Measurements from ENCODE around the gene TANK. TPM values are rescaled to one million over a fixed set of nuclear protein-coding genes. Genes with fewer than 3 reads are reported as not detected.

Gene TANK
- total RNA-seq, 2 donors from 2014 or later: 28.5 to 40.2 TPM

DNA sequence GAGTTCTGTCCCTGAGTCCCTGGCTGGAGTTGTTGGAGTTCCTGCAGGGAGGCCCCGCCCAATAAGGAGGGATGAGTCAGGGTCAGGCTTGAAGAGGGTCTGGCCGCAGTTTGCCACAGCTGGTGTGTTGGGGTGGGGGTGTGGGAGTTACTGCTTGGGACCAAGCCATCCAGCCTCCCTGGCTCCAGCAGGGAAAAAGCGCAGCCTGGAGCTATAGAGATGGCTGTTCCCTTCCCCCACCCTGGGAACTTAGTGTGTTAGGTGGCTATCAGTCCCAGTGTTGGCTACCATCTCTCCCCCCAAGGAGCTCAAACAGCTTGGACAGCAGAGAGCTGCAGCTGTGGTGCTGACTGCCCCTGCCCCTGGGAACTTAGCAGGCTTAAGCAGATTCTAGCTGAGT lies 13.2 kb upstream of the TANK start:
- no peak for TF ChIP-seq POLR2A (IDR thresholded peaks at IDR 0.05)
- TF ChIP-seq, protein P1, sequence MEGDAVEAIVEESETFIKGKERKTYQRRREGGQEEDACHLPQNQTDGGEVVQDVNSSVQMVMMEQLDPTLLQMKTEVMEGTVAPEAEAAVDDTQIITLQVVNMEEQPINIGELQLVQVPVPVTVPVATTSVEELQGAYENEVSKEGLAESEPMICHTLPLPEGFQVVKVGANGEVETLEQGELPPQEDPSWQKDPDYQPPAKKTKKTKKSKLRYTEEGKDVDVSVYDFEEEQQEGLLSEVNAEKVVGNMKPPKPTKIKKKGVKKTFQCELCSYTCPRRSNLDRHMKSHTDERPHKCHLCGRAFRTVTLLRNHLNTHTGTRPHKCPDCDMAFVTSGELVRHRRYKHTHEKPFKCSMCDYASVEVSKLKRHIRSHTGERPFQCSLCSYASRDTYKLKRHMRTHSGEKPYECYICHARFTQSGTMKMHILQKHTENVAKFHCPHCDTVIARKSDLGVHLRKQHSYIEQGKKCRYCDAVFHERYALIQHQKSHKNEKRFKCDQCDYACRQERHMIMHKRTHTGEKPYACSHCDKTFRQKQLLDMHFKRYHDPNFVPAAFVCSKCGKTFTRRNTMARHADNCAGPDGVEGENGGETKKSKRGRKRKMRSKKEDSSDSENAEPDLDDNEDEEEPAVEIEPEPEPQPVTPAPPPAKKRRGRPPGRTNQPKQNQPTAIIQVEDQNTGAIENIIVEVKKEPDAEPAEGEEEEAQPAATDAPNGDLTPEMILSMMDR (IDR thresholded peaks at IDR 0.05): no peak
- H3K4me1 ChIP-seq: no peaks in the 10 kb centered on the region
- intact Hi-C loops (cut with DNase I): no loop called here
- no peak overlapping the region for H3K4me3 ChIP-seq
- no peaks in the 10 kb centered on the region for H3K36me3 ChIP-seq (replicated peaks in 1 of 2; ENCODE audit: insufficient read depth in 1 of 2, low read depth in 2 of 2)
- H3K27me3 ChIP-seq: no peaks in the 10 kb centered on the region
- H3K27ac ChIP-seq: no peak overlapping the region
- DNase-seq (no peak), ATAC-seq (no peak)
- H3K9me3 ChIP-seq: peaks cover 0 to 4% (median 2%) of the 10 kb centered on the region in 3 donors
- WGBS, 2 donors: 96% methylated on average over 3 of the region's 3 CpGs; no CpG with 5 or more reads in 1 of the 2 donors

DNA sequence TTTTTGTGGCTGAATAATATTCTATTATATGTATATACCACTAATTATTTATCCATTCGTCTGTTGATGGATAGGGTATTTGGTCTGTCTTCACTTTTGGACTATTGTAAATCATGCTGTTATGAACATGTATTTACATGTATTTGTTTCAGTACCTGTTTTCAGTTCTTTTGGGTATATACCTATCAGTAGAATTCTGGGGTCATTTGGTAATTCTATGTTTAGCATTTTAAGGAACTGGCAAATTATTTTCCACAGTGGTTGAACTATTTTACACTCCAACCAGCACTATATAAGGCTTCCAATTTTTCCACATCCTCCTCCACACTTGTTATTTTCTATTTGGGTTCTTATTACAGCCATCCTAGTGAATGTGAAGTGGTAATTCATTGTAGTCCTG lies 12.4 kb upstream of the TANK start:
- ATAC-seq: no peak
- no peak for TF ChIP-seq POLR2A (IDR thresholded peaks at IDR 0.05)
- TF ChIP-seq, protein P1 (IDR thresholded peaks at IDR 0.05): no peak
- no peak overlapping the region for H3K27ac ChIP-seq
- 56 to 66% methylated on average over 1 of the region's 1 CpG for WGBS, 2 donors
- intact Hi-C loops (cut with DNase I): no loop called here
- no peaks in the 10 kb centered on the region for H3K36me3 ChIP-seq (replicated peaks in 1 of 2; ENCODE audit: insufficient read depth in 1 of 2, low read depth in 2 of 2)
- no peaks in the 10 kb centered on the region for H3K4me1 ChIP-seq
- H3K27me3 ChIP-seq: no peaks in the 10 kb centered on the region
- peaks cover 0 to 4% (median 2%) of the 10 kb centered on the region in 3 donors for H3K9me3 ChIP-seq
- DNase-seq: no peak
- H3K4me3 ChIP-seq: no peak overlapping the region

DNA sequence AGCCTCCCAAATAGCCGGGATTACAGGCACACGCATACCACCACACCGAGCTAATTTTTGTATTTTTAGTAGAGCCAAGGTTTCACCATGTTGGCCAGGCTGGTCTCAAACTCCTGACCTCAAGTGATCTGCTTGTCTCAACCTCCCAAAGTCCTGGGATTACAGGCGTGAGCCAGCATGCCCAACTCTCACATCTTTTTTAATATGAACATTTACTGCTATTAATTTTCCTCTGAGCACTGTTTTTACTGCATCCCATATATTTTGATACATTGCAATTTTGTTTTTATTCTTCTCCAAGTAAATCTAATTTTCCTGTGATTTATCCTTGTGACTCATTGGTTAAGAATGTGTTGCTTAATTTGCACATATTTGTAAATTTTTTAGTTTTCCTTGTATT lies 9.5 kb upstream of the TANK start:
- WGBS, 2 donors: 86 to 87% methylated on average over 4 of the region's 4 CpGs
- no peak for TF ChIP-seq POLR2A (IDR thresholded peaks at IDR 0.05)
- TF ChIP-seq, protein P1 (IDR thresholded peaks at IDR 0.05): no peak
- DNase-seq (no peak), ATAC-seq (no peak)
- Histone ChIP-seq H3K27ac (no peak overlapping the region), H3K27me3 (no peaks in the 10 kb centered on the region), H3K4me1 (no peaks in the 10 kb centered on the region), H3K4me3 (no peak overlapping the region), H3K9me3 (peaks cover 0 to 4% (median 2%) of the 10 kb centered on the region in 3 donors), H3K36me3 (replicated peaks in 1 of 2; ENCODE audit: insufficient read depth in 1 of 2, low read depth in 2 of 2) (no peaks in the 10 kb centered on the region)
- intact Hi-C loops (cut with DNase I): no loop called here

DNA sequence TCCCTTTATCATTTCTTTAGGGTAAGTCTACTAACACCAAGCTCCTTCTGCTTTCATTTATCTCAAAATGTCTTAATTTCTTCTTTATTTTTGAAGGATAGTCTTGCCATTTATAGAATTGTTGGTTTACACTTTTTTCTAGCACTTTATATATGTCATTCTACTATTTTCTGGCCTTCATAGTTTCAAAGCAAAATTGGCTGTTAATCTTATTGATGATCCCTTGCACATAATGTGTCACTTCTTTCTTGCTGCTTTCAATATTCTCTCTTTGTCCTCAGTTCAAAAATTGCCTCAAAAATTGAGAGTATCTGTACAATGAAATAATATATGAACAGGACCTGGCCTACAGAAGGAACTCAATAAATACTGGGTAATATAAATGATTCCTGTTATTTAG lies 7.9 kb upstream of the TANK start:
- no peak for ATAC-seq
- no peak for DNase-seq
- Histone ChIP-seq H3K4me3 (no peak overlapping the region), H3K27me3 (no peaks in the 10 kb centered on the region), H3K9me3 (peaks cover 0 to 4% (median 2%) of the 10 kb centered on the region in 3 donors), H3K4me1 (no peaks in the 10 kb centered on the region), H3K27ac (no peak overlapping the region), H3K36me3 (replicated peaks in 1 of 2; ENCODE audit: insufficient read depth in 1 of 2, low read depth in 2 of 2) (no peaks in the 10 kb centered on the region)
- intact Hi-C loops (cut with DNase I): no loop called here
- TF ChIP-seq, protein P1 (IDR thresholded peaks at IDR 0.05): no peak

DNA sequence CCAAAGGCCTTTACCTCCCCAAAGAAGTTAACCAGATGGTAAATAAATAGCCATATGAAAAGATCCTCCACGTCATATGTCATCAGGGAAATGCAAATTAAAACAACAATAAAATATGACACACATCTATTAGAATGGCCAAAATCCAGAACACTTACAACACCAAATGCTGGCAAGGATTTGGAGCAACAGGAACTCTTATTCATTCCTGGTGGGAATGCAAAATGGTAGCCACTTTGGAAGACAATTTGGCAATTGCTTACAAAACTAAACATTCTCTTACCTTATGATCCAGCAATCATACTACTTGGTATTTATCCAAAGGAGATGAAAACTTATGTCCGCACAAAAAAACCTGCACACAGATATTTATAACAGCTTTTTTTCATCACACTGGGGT lies 1.3 kb upstream of the TANK start:
- no peak for ATAC-seq
- no peak overlapping the region for H3K27ac ChIP-seq

More for the DNA sequence above, 1.3 kb upstream of the TANK start:
- 93 to 95% methylated on average over 2 of the region's 2 CpGs for WGBS, 2 donors
- H3K4me3 ChIP-seq: no peak overlapping the region
- H3K27me3 ChIP-seq: no peaks in the 10 kb centered on the region
- peaks cover 0 to 3% of the 10 kb centered on the region in 2 donors for H3K36me3 ChIP-seq (replicated peaks in 1 of 2; ENCODE audit: insufficient read depth in 1 of 2, low read depth in 2 of 2)
- TF ChIP-seq, protein P1 (IDR thresholded peaks at IDR 0.05): no peak
- no peak for TF ChIP-seq POLR2A (IDR thresholded peaks at IDR 0.05)
- no peak for DNase-seq
- H3K4me1 ChIP-seq: peaks cover 19% of the 10 kb centered on the region
- intact Hi-C loops (cut with DNase I): no loop called here
- no peaks in the 10 kb centered on the region for H3K9me3 ChIP-seq

Data from body of pancreas (tissue), 4 donors.